Measurements from ENCODE around the gene UCN2.

UCN2 gene

DNA sequence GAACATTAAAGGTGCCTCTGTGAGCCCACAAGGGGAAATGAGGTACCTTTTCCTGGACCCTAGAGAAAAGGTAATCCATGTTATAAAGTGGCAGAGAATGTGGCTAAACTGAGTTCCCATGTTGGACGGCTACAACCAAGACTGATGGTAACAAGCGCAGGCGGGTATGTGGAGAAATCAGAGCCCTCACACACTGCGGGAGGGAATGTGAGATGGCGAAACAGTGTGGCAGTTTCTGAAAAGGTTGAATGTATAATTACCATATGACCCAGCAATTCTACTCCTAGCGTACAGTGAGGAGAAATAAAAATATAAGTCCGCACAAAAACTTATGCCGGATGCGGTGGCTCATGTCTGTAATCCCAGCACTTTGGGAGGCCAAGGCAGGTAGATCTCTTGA is 35.5 kb downstream of the UCN2 start:
- H3K36me3 ChIP-seq (ENCODE audit: control insufficient read depth, insufficient read depth, low read length, severe bottlenecking): no peaks in the 10 kb centered on the region
- no peaks in the 10 kb centered on the region for H3K27me3 ChIP-seq (replicated peaks; ENCODE audit: control insufficient read depth, insufficient read depth, low read length)
- H3K4me3 ChIP-seq (ENCODE audit: low read length): no peak overlapping the region
- H3K9ac ChIP-seq (ENCODE audit: low read length): no peak overlapping the region
- H3K9me3 ChIP-seq (ENCODE audit: control insufficient read depth, low read length): no peaks in the 10 kb centered on the region
- DNase-seq (ENCODE audit: low read depth): no peak
- peaks cover 10% of the 10 kb centered on the region for H3K4me1 ChIP-seq (ENCODE audit: control insufficient read depth, insufficient read depth, low read length)

DNA sequence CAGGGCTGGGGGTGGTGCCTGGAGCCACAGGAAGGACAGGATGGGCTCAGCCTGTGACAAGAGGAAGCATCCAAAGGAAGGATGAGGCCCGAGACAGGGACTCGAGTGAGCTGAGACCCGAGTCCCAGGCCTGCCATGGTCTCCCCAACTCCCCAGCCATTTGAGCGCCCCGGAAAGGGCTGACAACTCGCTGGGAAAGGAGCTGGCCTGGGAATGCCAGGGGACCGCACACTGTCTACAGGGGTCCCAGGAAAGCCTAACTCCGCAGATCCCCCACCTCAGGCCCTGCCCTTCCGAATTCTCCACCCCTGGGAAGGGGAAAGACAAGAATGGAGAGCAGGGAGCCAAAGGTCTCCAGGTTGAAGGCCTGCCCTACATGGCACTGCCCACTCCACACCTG is 38.6 kb downstream of the UCN2 start:
- Histone ChIP-seq H3K4me1 (ENCODE audit: control insufficient read depth, insufficient read depth, low read length) (peaks cover 10% of the 10 kb centered on the region), H3K27me3 (replicated peaks; ENCODE audit: control insufficient read depth, insufficient read depth, low read length) (no peaks in the 10 kb centered on the region), H3K4me3 (ENCODE audit: low read length) (no peak overlapping the region), H3K9me3 (ENCODE audit: control insufficient read depth, low read length) (no peaks in the 10 kb centered on the region), H3K36me3 (ENCODE audit: control insufficient read depth, insufficient read depth, low read length, severe bottlenecking) (no peaks in the 10 kb centered on the region), H3K9ac (ENCODE audit: low read length) (no peak overlapping the region)
- no peak for DNase-seq (ENCODE audit: low read depth)

DNA sequence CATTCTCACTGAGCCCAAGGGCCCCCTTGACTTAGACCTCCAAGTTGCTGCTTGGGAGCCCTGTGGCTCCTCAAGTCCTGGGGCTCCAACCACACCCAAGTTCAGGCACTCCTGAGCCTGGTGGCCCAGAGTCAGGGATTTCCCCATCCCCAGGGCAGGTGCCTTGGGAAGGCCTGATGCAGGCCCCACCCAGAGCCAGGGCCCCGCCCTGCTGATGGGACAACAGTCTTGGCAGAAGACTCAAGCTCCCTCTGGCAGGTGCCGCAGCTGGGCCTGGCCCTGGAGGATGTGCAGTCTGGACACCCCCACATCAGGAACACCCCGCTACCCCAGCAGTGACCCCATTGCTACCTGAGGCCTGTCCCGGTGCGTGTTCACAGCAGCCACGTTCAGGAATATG is 41.9 kb downstream of the UCN2 start:
- no peak for DNase-seq (ENCODE audit: low read depth)
- no peaks in the 10 kb centered on the region for H3K9me3 ChIP-seq (ENCODE audit: control insufficient read depth, low read length)
- H3K4me3 ChIP-seq (ENCODE audit: low read length): no peak overlapping the region

DNA sequence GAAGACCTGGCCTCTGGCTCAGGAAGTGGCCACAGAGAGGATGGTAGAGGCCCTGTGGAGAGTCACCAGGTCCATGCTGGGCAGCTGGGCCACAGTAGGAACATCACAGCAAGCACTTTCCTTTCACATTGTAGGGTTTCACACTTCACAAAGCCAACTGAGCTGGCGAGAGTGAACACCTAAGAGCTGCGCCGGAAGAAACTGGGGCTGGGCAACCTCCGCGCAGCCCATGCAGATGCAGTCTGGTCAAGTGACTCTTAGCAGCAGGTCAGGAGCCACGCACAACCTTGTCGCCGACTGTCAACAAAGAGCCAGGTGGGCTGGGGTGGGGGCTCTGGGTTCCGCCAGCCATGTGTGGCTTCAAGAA is 44.3 kb downstream of the UCN2 start:
- Histone ChIP-seq H3K27me3 (replicated peaks; ENCODE audit: control insufficient read depth, insufficient read depth, low read length) (no peaks in the 10 kb centered on the region), H3K9ac (ENCODE audit: low read length) (no peak overlapping the region), H3K4me1 (ENCODE audit: control insufficient read depth, insufficient read depth, low read length) (no peaks in the 10 kb centered on the region), H3K9me3 (ENCODE audit: control insufficient read depth, low read length) (no peaks in the 10 kb centered on the region), H3K36me3 (ENCODE audit: control insufficient read depth, insufficient read depth, low read length, severe bottlenecking) (no peaks in the 10 kb centered on the region), H3K4me3 (ENCODE audit: low read length) (no peak overlapping the region)
- no peak for DNase-seq (ENCODE audit: low read depth)

More for the DNA sequence above, 41.9 kb downstream of the UCN2 start:
- Histone ChIP-seq H3K27me3 (replicated peaks; ENCODE audit: control insufficient read depth, insufficient read depth, low read length) (no peaks in the 10 kb centered on the region), H3K4me1 (ENCODE audit: control insufficient read depth, insufficient read depth, low read length) (no peaks in the 10 kb centered on the region), H3K36me3 (ENCODE audit: control insufficient read depth, insufficient read depth, low read length, severe bottlenecking) (no peaks in the 10 kb centered on the region), H3K9ac (ENCODE audit: low read length) (no peak overlapping the region)

DNA sequence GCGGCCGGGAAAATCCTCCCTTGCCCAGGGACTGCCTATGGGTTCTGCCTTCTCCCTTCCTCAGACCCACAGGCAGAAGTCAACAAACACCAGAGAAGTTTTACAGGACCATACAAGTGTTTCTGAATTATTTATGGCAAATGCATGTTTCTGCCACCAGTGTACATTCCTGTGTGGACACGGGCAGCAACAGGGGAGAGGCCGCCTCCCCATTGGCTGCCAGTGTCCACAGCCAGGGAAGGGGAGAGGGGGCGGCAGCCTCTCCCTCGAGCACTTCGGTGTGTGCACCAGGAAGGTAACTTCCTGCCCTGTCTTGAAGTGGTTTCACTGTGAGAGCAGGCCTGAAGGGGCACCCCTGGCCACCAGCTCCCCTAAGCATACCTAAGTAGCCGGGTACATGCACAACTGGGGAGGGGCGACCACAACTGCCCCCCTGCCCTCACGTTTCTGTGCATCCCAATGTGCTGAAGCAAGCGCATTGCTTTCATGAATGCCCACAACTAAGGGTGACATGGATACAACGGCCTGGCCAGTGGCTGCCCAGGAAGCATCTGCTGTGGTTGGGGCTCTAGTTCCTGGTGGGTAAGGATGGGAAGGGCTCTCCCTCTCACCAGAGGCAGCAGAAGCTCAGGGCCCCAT is 44.8 kb downstream of the UCN2 start:
- no peaks in the 10 kb centered on the region for H3K9me3 ChIP-seq (ENCODE audit: control insufficient read depth, low read length)
- H3K4me1 ChIP-seq (ENCODE audit: control insufficient read depth, insufficient read depth, low read length): no peaks in the 10 kb centered on the region
- no peak overlapping the region for H3K4me3 ChIP-seq (ENCODE audit: low read length)
- no peak overlapping the region for H3K9ac ChIP-seq (ENCODE audit: low read length)
- no peak for DNase-seq (ENCODE audit: low read depth)
- no peaks in the 10 kb centered on the region for H3K27me3 ChIP-seq (replicated peaks; ENCODE audit: control insufficient read depth, insufficient read depth, low read length)
- no peaks in the 10 kb centered on the region for H3K36me3 ChIP-seq (ENCODE audit: control insufficient read depth, insufficient read depth, low read length, severe bottlenecking)

DNA sequence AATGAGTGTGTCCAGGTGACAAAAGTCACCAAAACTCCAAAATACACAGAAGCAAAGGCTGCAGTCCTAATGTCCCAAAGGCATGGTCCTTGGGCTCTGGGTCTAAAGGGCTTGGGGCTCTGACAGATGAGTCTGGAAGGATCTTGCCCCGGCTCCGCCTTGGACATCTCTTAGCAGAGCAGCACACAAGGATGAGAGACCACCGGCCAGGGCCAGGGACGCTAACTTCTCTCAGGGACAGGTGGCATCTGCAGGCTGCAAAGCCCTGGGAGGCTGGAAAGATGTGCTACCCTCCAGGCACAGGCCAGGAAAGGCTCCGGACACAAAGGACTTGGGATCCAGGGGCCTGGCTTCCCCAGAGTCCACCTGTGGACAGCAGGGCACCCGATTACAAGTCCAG is 45.5 kb downstream of the UCN2 start:
- H3K9me3 ChIP-seq (ENCODE audit: control insufficient read depth, low read length): no peaks in the 10 kb centered on the region
- DNase-seq (ENCODE audit: low read depth): no peak
- H3K9ac ChIP-seq (ENCODE audit: low read length): no peak overlapping the region
- H3K4me3 ChIP-seq (ENCODE audit: low read length): no peak overlapping the region
- H3K27me3 ChIP-seq (replicated peaks; ENCODE audit: control insufficient read depth, insufficient read depth, low read length): no peaks in the 10 kb centered on the region
- no peaks in the 10 kb centered on the region for H3K4me1 ChIP-seq (ENCODE audit: control insufficient read depth, insufficient read depth, low read length)
- H3K36me3 ChIP-seq (ENCODE audit: control insufficient read depth, insufficient read depth, low read length, severe bottlenecking): no peaks in the 10 kb centered on the region

DNA sequence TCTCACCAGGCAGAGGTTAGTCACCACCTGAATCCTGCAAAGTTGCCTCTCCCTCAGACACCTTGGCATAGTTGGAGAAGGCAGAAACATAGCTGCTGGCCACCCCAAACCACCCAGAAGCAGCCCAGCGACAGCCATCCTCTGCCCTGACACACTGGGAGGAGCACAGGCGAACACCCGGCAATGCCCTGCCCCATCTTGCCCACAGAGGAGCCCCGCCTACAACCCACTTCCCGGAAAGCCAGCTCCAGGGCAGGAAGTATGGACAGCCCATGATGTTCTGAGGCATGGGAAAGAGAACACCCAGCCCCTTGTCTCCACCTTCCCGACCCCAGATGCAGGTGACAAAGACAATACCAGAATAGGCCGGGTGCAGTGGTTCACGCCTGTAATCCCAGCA is 47.0 kb downstream of the UCN2 start:
- no peak for DNase-seq (ENCODE audit: low read depth)
- H3K36me3 ChIP-seq (ENCODE audit: control insufficient read depth, insufficient read depth, low read length, severe bottlenecking): no peaks in the 10 kb centered on the region
- H3K27me3 ChIP-seq (replicated peaks; ENCODE audit: control insufficient read depth, insufficient read depth, low read length): no peaks in the 10 kb centered on the region
- no peak overlapping the region for H3K9ac ChIP-seq (ENCODE audit: low read length)
- no peak overlapping the region for H3K4me3 ChIP-seq (ENCODE audit: low read length)
- H3K4me1 ChIP-seq (ENCODE audit: control insufficient read depth, insufficient read depth, low read length): no peaks in the 10 kb centered on the region
- H3K9me3 ChIP-seq (ENCODE audit: control insufficient read depth, low read length): no peaks in the 10 kb centered on the region

DNA sequence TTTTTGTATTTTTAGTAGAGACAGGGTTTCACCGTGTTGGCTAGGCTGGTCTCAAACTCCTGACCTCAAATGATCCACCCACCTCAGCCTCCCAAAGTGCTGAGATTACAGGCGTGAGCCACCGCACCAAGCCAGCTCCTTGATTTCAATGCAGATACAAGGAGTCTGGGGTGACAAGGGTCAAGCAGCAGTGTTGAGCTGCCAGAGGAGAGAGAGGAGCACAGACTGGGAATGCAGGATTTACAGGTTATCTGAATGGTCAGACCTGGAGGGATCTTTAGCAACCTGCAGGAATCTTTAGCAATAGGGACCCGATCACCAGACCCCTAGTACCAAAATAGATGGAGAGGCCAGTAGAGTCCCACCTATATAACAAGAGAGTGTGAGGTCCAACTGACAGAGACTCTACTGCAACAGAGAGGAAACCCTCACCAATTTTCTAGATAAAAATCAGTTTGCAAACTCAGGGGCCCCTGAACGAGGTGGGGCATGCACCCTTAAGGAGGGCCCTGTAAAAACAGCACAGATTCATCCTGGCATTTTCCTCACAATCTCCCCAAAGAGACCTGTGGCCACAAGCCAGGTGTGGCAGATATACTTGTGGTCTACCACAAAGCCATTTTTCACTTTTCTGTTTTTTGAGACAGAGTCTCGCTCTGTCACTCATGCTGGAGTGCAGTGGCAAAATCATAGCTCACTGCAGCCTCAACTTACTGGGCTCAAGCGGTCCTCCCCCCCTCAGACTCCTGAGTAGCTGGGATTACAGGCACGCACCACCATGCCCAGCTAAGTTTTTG is 49.0 kb downstream of the UCN2 start:
- no peak overlapping the region for H3K9ac ChIP-seq (ENCODE audit: low read length)

More for the DNA sequence above, 49.0 kb downstream of the UCN2 start:
- Histone ChIP-seq H3K27me3 (replicated peaks; ENCODE audit: control insufficient read depth, insufficient read depth, low read length) (no peaks in the 10 kb centered on the region), H3K4me3 (ENCODE audit: low read length) (no peak overlapping the region), H3K9me3 (ENCODE audit: control insufficient read depth, low read length) (no peaks in the 10 kb centered on the region), H3K4me1 (ENCODE audit: control insufficient read depth, insufficient read depth, low read length) (no peaks in the 10 kb centered on the region), H3K36me3 (ENCODE audit: control insufficient read depth, insufficient read depth, low read length, severe bottlenecking) (no peaks in the 10 kb centered on the region)
- DNase-seq (ENCODE audit: low read depth): no peak

Measured in adipocyte (in vitro differentiated cells).